Activated T-cell treated with anti-CD3 and anti-CD28 coated beads, Interleukin-2, amount 50 U/mL, for 24 hours (primary cell): ENCODE results near the gene MSANTD7.
A peak's percentile ranks its signal among the peaks of the same experiment; 100 is the strongest.

ENCODE experiments used
- DNase-seq: peaks from one replicate; pipeline ENCODE4 v3.0.0-alpha.2; 2020
- H3K27ac Mint-ChIP-seq: 2 replicates; pipeline ENCODE4 v1.8.0; 2020; ENCODE audit warnings: mild to moderate bottlenecking, mixed read lengths
- H3K27me3 Mint-ChIP-seq: 2 replicates; pipeline ENCODE4 v1.8.0; 2020; ENCODE audit warnings: mixed read lengths
- H3K36me3 Mint-ChIP-seq: 2 replicates; pipeline ENCODE4 v1.8.0; 2020; ENCODE audit warnings: low read depth, mixed read lengths
- H3K4me1 Mint-ChIP-seq: 2 replicates; pipeline ENCODE4 v1.8.0; 2020; ENCODE audit warnings: low read depth, mixed read lengths
- H3K4me3 Mint-ChIP-seq: 2 replicates; pipeline ENCODE4 v1.8.0; 2020; ENCODE audit warnings: mild to moderate bottlenecking, moderate library complexity, mixed read lengths
- H3K9me3 Mint-ChIP-seq: 2 replicates; pipeline ENCODE4 v1.8.0; 2020; ENCODE audit warnings: mixed read lengths

Gene MSANTD7

GRCh38 chr10:14822879-14823755, 15.0 kb upstream of the MSANTD7 start:
- Mint-ChIP-seq H3K4me1 (peaks cover 4% of the 10 kb centered on the region), H3K4me3 (no peak overlapping the region), H3K9me3 (no peaks in the 10 kb centered on the region), H3K36me3 (no peaks in the 10 kb centered on the region), H3K27ac (no peak overlapping the region), H3K27me3 (no peaks in the 10 kb centered on the region)
- DNase-seq: peak; percentile 40

- no peak overlapping the region for H3K4me3 Mint-ChIP-seq
- no peaks in the 10 kb centered on the region for H3K27me3 Mint-ChIP-seq
- no peaks in the 10 kb centered on the region for H3K36me3 Mint-ChIP-seq
- H3K4me1 Mint-ChIP-seq: peaks cover 4% of the 10 kb centered on the region
- no peaks in the 10 kb centered on the region for H3K9me3 Mint-ChIP-seq
- H3K27ac Mint-ChIP-seq: no peak overlapping the region
- no peak for DNase-seq
These were observed 14.1 kb upstream of the MSANTD7 start for GRCh38 chr10:14823966-14824365.

- Mint-ChIP-seq H3K36me3 (no peaks in the 10 kb centered on the region), H3K4me1 (peaks cover 3% of the 10 kb centered on the region), H3K27me3 (no peaks in the 10 kb centered on the region), H3K4me3 (no peak overlapping the region), H3K27ac (no peak overlapping the region), H3K9me3 (no peaks in the 10 kb centered on the region)
- DNase-seq: no peak
These were observed 11.9 kb upstream of the MSANTD7 start for GRCh38 chr10:14826076-14826829.

- Mint-ChIP-seq H3K27ac (no peak overlapping the region), H3K4me3 (no peak overlapping the region), H3K9me3 (no peaks in the 10 kb centered on the region), H3K27me3 (no peaks in the 10 kb centered on the region), H3K36me3 (peaks cover 4% of the 10 kb centered on the region), H3K4me1 (peaks cover 11% of the 10 kb centered on the region)
- DNase-seq: no peak
These were observed 5.0 kb upstream of the MSANTD7 start for GRCh38 chr10:14833106-14833505.

GRCh38 chr10:14836208-14836607, 1.9 kb upstream of the MSANTD7 start:
- Mint-ChIP-seq H3K4me1 (peaks cover 27% of the 10 kb centered on the region), H3K4me3 (no peak overlapping the region), H3K36me3 (peaks cover 32% of the 10 kb centered on the region), H3K27ac (no peak overlapping the region), H3K27me3 (no peaks in the 10 kb centered on the region), H3K9me3 (no peaks in the 10 kb centered on the region)
- DNase-seq: no peak

- H3K4me1 Mint-ChIP-seq: peaks cover 30% of the 10 kb centered on the region
- no peak for DNase-seq
- H3K27ac Mint-ChIP-seq: peak overlapping the region; percentile 98
- H3K4me3 Mint-ChIP-seq: peak overlapping the region; percentile 95
- peaks cover 42% of the 10 kb centered on the region for H3K36me3 Mint-ChIP-seq
- H3K27me3 Mint-ChIP-seq: no peaks in the 10 kb centered on the region
- no peaks in the 10 kb centered on the region for H3K9me3 Mint-ChIP-seq
These were observed 926 bp upstream of the MSANTD7 start for GRCh38 chr10:14837003-14837756.

GRCh38 chr10:14838582-14839304, 637 bp downstream of the MSANTD7 start:
- Mint-ChIP-seq H3K36me3 (peaks cover 58% of the 10 kb centered on the region), H3K27me3 (no peaks in the 10 kb centered on the region), H3K4me1 (peaks cover 30% of the 10 kb centered on the region), H3K4me3 (peak overlapping the region; percentile 95), H3K27ac (peak overlapping the region; percentile 98), H3K9me3 (no peaks in the 10 kb centered on the region)
- no peak for DNase-seq

- H3K9me3 Mint-ChIP-seq: no peaks in the 10 kb centered on the region
- peak overlapping the region; percentile 98 for H3K27ac Mint-ChIP-seq
- DNase-seq: no peak
- peaks cover 63% of the 10 kb centered on the region for H3K36me3 Mint-ChIP-seq
- H3K27me3 Mint-ChIP-seq: no peaks in the 10 kb centered on the region
- peak overlapping the region; percentile 95 for H3K4me3 Mint-ChIP-seq
- H3K4me1 Mint-ChIP-seq: peaks cover 30% of the 10 kb centered on the region
These were observed 1.2 kb downstream of the MSANTD7 start for GRCh38 chr10:14839305-14839695.

GRCh38 chr10:14840178-14840577, 2.1 kb downstream of the MSANTD7 start:
- peak overlapping the region; percentile 95 for H3K4me3 Mint-ChIP-seq
- peaks cover 71% of the 10 kb centered on the region for H3K36me3 Mint-ChIP-seq

GRCh38 chr10:14843327-14843988, 5.4 kb downstream of the MSANTD7 start:
- peaks cover 91% of the 10 kb centered on the region for H3K36me3 Mint-ChIP-seq
- no peaks in the 10 kb centered on the region for H3K9me3 Mint-ChIP-seq
- no peak for DNase-seq
- peaks cover 22% of the 10 kb centered on the region for H3K4me1 Mint-ChIP-seq
- H3K27me3 Mint-ChIP-seq: no peaks in the 10 kb centered on the region
- H3K4me3 Mint-ChIP-seq: no peak overlapping the region
- no peak overlapping the region for H3K27ac Mint-ChIP-seq

More at GRCh38 chr10:14840178-14840577, 2.1 kb downstream of the MSANTD7 start:
- no peak for DNase-seq
- H3K27me3 Mint-ChIP-seq: no peaks in the 10 kb centered on the region
- no peaks in the 10 kb centered on the region for H3K9me3 Mint-ChIP-seq
- peak overlapping the region; percentile 7 for H3K27ac Mint-ChIP-seq
- H3K4me1 Mint-ChIP-seq: peaks cover 30% of the 10 kb centered on the region

GRCh38 chr10:14844948-14845347, 6.8 kb downstream of the MSANTD7 start:
- Mint-ChIP-seq H3K4me1 (peaks cover 13% of the 10 kb centered on the region), H3K36me3 (peaks cover 90% of the 10 kb centered on the region), H3K27ac (no peak overlapping the region), H3K27me3 (no peaks in the 10 kb centered on the region), H3K9me3 (no peaks in the 10 kb centered on the region), H3K4me3 (no peak overlapping the region)
- DNase-seq: no peak

GRCh38 chr10:14852236-14852635, 14.1 kb downstream of the MSANTD7 start:
- Mint-ChIP-seq H3K9me3 (no peaks in the 10 kb centered on the region), H3K27ac (no peak overlapping the region), H3K27me3 (no peaks in the 10 kb centered on the region), H3K4me1 (no peaks in the 10 kb centered on the region), H3K4me3 (no peak overlapping the region), H3K36me3 (peaks cover 88% of the 10 kb centered on the region)
- DNase-seq: no peak

- no peak overlapping the region for H3K4me3 Mint-ChIP-seq
- peaks cover 94% of the 10 kb centered on the region for H3K36me3 Mint-ChIP-seq
- DNase-seq: no peak
- H3K27ac Mint-ChIP-seq: no peak overlapping the region
- no peaks in the 10 kb centered on the region for H3K27me3 Mint-ChIP-seq
- H3K9me3 Mint-ChIP-seq: no peaks in the 10 kb centered on the region
- H3K4me1 Mint-ChIP-seq: no peaks in the 10 kb centered on the region
These were observed 17.3 kb downstream of the MSANTD7 start for GRCh38 chr10:14855453-14855852.
